Activated CD4-positive, alpha-beta T cell treated with anti-CD3 and anti-CD28 coated beads, Interleukin-2, amount 50 U/mL, for 24 hours (primary cell): ENCODE data around the gene CD276.
A peak's percentile ranks its signal among the peaks of the same experiment; 100 is the strongest.
"Not testable (repeated sequence)": the region's sequence is repeated elsewhere in the genome, so short reads cannot be mapped to it uniquely, and the experiment has no call there.

Experiments
- DNase-seq, 2 donors: peaks; one replicate each; pipeline ENCODE4 v3.0.0-alpha.2; 2020; ENCODE audit warnings: low read depth in 1 of 2, low spot score in 1 of 2

The CD276 gene

DNA sequence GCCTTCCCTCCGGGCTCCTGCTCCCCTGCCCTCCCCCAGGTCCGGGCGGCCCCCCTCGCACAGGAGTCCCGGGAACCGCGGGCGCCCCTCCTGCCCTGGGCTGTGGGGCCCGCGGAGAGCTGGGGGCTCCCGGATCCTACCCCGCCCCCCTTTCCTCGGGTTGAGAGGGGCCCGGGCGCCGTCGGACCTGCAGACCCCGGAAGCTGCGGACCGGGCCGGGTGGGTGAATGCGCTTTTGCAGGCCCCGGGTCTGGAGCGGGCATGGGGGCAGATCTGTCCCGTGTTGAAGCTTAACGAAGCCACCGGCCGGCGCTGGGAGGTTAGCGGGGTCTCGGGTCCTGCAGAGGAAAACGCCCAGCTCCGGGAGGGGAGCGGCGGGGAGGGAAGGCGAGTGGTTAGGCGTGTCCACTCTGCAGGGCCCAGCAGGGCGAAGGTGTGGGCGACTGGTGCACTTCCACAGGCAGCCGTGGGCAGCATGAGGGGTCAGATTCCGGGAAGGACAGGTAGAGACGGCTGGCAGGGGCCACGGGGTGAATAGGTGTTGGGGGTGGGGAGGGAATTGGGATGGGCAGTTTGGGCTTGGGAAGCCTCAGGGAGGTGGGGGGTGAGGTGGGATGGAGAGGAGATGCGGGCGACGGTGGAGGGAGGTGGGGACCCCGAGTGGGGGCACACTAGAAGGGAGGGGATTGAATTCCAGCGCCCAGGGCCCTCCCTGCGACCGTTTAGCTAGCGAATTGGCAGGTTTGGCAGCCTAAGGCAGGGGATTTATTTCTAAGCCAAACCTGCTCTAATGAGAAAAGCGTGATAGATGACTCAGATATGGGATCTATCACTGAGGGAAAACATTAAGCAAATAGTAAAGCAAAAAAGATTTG is 635 bp downstream of the CD276 start:
- no peak for DNase-seq

DNA sequence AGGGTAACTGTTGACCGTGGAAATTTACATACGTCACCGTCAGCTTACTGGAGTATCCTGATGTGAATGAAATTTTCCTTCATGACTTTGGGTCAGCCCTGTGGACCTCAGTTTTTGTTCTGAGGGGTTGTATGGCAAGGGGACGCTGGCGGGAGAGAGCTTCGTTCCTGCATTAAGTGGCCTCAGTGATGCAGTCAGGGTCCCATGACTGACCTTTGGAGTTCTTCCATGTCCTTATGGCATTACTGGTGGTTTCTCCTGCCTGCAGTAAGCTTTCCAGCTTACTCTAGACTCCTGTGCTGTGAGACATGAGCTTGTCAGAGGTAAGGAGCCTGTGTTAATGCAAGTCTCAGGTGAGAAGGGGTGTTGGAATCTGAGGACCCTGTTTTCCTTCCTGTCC is 1.8 kb downstream of the CD276 start:
- no peak for DNase-seq

DNA sequence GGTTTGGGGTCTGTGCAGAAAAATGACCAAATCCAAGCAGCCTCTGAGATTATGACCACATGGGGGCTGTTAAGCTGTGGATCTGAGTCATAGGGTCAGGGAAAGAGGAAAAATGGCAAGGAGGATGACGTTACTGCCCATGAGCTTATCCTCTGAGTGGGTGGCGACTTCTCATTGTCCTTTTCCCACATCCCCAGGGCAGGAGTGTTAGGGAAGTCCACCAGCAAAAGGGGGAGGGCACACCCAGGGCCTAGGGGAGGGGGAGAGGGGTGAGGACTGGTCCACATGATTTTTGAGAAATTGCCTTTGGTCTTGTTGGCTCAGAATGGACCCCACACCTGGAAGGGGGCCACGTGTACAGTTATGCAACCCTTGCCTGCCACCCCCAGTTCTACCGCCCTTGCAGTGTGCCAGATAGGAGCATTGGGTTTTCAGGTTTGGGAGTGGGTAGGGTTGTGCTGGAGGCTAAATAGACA is 2.6 kb downstream of the CD276 start:
- no peak for DNase-seq

- DNase-seq: no peak
These were observed 3.2 kb downstream of the CD276 start for GRCh38 chr15:73687351-73687750.

DNA sequence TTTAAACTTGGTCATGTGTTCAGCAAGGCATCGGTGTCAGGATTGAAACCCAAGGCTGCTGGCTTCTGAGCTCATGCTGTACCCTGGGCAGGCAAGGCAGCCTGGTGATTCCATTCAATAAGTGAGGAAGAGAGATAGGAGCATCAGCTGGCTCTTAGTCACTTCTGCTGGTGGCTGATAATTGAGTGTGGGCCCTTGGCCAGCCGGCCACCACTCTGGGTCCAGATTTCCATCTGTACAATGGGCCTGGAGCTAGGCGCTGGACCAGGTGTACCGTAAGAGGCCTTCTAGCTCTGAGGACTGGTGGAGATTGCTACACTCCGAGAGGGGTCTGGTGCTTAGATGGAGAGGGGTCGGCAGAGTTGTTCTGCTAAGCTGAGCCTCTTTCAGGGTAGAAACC is 4.3 kb downstream of the CD276 start:
- DNase-seq: no peak

DNA sequence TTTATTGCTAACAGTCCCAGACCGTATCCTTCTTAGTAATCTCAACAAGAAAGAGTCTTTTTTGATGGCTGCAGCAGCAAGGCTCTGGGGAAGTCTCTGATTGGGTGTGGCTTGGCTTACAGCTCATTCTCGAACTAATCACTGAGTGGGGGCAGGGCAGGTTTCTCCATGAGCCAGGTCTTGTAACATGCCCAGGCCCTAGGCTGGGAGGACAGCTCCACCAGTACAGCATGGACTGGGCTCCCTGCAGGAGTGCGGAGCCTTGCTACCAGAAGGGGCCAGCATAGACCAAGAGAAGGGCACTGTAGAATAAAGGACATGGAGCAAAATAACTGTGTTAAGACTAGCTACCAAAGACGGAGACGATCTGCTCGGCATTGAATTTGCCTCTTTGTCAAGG is 7.2 kb downstream of the CD276 start:
- DNase-seq: no peak

- no peak for DNase-seq
These were observed 10.2 kb downstream of the CD276 start for GRCh38 chr15:73694419-73694818.

GRCh38 chr15:73695773-73696640 is 11.8 kb downstream of the CD276 start:
- DNase-seq: no peak

- DNase-seq: no peak
These were observed 12.4 kb downstream of the CD276 start for GRCh38 chr15:73696641-73697001.

GRCh38 chr15:73697033-73697467 is 12.9 kb downstream of the CD276 start:
- DNase-seq: peak; percentile 35 to 76

- no peak for DNase-seq
These were observed 15.3 kb downstream of the CD276 start for GRCh38 chr15:73699249-73700040.

DNA sequence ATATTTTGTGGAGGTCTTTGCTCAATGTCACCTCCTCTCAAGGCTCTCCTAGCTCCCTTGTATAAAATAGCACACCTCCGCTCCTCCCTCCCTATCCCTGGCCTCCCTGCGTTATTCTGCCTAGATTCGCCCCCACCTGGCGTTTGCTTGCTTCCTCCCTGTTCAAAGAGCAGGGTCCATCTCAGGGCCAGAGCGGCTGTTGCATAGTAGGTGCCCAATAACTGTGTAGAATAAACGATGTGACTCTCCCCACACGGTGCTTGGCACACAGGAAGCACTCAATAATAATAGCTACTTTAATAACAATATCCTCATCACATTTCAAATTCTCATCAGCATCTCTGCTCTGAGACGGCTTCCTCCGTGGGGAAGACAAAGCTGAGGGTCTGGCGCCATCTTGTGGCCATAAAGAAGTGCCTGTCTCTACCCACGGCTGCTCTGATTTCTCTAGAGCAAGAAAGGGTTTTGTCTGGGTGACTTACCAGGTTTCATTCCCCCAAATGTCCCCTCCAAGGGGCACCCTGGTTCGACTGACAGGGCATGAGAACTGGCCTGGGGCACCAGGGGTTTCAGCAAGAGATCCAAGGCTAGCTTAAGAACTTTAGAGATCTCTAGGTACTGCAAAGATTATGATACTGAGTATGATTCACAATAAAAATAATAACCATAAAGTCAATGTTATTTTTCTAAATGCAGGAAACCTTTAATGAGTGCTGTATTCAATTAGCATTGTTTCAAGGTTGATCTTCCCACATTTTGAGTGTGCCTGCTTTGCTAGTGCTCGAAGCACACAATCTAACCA is 16.1 kb downstream of the CD276 start:
- DNase-seq: peak; percentile 46 to 76

- not testable (repeated sequence) for DNase-seq
These were observed 18.4 kb downstream of the CD276 start for GRCh38 chr15:73702311-73703239.

GRCh38 chr15:73703601-73704000 is 19.4 kb downstream of the CD276 start:
- DNase-seq: not testable (repeated sequence)

DNA sequence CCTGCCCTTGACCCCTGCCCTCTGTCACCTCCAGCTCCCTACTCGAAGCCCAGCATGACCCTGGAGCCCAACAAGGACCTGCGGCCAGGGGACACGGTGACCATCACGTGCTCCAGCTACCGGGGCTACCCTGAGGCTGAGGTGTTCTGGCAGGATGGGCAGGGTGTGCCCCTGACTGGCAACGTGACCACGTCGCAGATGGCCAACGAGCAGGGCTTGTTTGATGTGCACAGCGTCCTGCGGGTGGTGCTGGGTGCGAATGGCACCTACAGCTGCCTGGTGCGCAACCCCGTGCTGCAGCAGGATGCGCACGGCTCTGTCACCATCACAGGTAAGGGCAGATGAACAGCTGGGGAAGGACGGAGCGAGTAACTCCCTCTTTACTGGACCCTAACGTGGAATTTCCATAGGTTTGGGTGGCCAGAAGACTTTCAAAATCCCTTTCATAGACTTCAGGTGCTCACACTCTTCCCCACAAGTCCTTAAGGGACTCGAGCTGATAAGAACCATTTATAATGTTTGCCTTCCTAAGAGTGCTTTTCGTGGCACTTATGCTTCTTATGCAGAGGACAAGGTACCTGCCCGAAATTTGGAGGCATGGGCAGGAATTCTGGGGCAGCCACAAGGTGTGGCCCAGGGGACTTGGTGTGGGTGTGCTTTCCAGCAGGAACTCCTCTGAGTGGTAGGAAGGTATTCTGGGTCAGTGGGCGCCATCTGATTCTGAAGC is 20.1 kb downstream of the CD276 start:
- DNase-seq: not testable (repeated sequence)

DNA sequence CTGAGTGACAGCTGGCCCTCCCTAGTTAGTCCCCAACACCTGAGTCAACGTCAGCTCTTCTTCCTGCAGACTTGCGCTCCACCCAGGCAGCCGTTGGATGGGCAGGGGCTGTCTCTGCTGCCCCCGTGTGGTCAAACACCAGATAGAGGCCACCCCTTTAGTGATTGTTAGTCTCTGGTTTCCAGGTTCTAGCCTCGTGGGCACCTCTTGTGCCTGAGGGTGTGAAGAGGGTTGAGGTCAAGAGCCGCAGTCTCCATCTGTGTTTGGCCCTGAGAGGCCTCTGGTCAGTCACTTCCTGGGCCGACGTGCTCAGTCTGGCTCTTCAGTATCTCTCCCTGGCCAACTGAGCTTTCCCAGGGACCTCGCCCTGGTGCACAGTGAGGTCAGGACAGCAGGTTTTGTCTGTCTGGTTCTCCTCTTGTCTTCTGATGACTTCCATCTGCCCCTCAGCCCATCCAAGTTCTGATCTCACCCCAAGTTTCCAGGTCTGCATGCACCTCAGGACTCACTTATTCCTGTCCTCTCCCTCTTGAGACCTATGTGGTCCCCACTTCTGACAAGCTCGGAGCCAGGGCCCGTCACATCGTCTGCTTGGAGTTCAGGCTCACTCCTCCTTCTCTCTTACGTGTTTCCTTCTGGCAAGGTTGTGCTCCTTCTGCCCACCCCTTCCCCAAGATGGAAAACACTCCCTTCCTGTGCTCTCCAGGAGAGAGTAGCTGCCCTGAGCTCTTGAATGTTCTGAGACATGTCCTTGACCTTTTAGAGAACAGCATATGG is 20.9 kb downstream of the CD276 start:
- peak; percentile 32 to 52 for DNase-seq

GRCh38 chr15:73708691-73709090 is 24.5 kb downstream of the CD276 start:
- DNase-seq: no peak

- no peak for DNase-seq
These were observed 25.1 kb downstream of the CD276 start for GRCh38 chr15:73709241-73709640.
